ENCODE results near the gene BRI3.

The BRI3 gene

DNA sequence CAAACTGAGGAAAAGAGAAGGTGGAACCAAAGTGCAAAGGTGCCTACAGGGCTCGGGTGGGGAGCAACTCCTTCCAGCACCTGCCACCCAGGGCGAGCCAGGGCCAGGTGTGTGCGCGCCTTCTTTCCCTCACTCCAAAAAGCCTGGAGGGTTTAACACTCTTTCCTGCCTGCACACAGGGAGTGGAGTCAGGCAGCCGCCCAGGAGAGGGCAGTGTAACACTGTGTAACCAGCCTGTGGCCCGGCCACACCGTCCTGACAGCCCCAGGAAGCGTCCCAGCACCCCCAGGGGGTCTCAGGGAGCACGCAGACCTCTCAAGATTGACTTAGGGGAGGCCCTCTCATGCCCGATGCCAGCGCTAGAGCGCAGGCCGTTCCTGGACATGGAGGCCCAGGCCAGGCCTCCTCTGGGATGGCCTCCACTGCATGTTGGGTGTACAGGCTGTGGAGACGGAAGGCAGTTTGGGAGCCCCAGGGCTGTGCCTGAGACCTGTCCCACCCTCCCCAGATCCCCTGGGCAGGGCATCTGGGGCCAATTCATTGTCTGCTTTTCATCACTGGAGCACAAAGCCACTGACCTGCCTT lies 13.4 kb downstream of the BRI3 start:
- Histone ChIP-seq H3K79me2 (ENCODE audit: control insufficient read depth, low read length) (no peaks in the 10 kb centered on the region), H3K9me2 (replicated peaks; ENCODE audit: control insufficient read depth, low read length) (no peaks in the 10 kb centered on the region), H4K20me1 (ENCODE audit: control insufficient read depth, insufficient read depth, low read depth, low read length) (no peaks in the 10 kb centered on the region), H3K27ac (ENCODE audit: low read depth, low read length) (no peak overlapping the region), H3K4me1 (ENCODE audit: control insufficient read depth, low read length) (peaks cover 15% of the 10 kb centered on the region), H3K9me3 (ENCODE audit: control insufficient read depth, insufficient read depth, low read length) (no peaks in the 10 kb centered on the region), H3K4me3 (ENCODE audit: low read length) (no peak overlapping the region), H3K27me3 (ENCODE audit: control insufficient read depth, low read length) (no peaks in the 10 kb centered on the region), H3K36me3 (ENCODE audit: control insufficient read depth, low read length) (0 out of 2 replicates have a peak, but pooled peaks cover 3% of the 10 kb centered on the region), H3F3A (ENCODE audit: control insufficient read depth, insufficient read depth) (no peaks in the 10 kb centered on the region), H3K4me2 (ENCODE audit: low read length) (peak overlapping the region; percentile 42)
- TF ChIP-seq, protein P1, sequence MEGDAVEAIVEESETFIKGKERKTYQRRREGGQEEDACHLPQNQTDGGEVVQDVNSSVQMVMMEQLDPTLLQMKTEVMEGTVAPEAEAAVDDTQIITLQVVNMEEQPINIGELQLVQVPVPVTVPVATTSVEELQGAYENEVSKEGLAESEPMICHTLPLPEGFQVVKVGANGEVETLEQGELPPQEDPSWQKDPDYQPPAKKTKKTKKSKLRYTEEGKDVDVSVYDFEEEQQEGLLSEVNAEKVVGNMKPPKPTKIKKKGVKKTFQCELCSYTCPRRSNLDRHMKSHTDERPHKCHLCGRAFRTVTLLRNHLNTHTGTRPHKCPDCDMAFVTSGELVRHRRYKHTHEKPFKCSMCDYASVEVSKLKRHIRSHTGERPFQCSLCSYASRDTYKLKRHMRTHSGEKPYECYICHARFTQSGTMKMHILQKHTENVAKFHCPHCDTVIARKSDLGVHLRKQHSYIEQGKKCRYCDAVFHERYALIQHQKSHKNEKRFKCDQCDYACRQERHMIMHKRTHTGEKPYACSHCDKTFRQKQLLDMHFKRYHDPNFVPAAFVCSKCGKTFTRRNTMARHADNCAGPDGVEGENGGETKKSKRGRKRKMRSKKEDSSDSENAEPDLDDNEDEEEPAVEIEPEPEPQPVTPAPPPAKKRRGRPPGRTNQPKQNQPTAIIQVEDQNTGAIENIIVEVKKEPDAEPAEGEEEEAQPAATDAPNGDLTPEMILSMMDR (IDR thresholded peaks at IDR 0.05; ENCODE audit: low read depth, low read length, poor library complexity, severe bottlenecking): peak; percentile 98
- no peak for TF ChIP-seq EZH2phosphoT487 (IDR thresholded peaks at IDR 0.05; ENCODE audit: borderline replicate concordance, low read length)

DNA sequence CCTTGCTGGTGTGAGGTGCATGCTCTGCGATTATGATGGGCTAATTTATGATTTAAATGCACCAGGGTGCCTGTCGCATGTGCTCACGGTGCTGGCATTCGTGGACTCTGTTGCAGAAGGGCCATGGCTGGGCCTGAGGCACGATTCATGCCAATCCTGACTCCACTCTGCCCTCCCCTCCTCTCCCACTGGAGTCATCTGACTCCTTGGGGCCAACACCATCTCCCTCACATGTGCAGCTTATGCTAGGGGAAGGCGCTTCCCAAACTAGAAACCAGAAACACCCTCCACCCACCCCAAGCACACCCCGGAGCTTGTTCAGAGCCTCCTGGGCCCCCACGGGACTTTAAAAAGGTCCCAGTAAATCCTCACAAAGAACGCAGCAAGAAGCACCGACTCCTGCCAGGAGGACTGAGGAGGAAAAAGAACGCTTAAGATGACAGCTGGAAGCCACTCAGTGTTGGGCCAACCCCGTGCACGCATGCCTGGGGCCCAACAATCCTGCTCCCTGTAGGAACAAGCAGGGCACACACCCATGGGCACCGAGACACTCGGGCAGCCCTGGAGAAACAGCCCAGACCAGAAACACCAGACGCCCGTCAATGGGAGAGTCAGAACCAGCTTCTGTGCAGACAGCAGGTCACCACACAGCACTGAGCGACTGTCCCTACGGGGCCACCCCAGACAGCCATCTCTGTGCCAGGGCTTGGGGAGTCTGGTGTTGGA lies 14.1 kb downstream of the BRI3 start:
- H3K9me3 ChIP-seq (ENCODE audit: control insufficient read depth, insufficient read depth, low read length): no peaks in the 10 kb centered on the region
- H3K27me3 ChIP-seq (ENCODE audit: control insufficient read depth, low read length): no peaks in the 10 kb centered on the region
- H3K4me2 ChIP-seq (ENCODE audit: low read length): no peak overlapping the region
- peaks cover 15% of the 10 kb centered on the region for H3K4me1 ChIP-seq (ENCODE audit: control insufficient read depth, low read length)
- H3K9me2 ChIP-seq (replicated peaks; ENCODE audit: control insufficient read depth, low read length): no peaks in the 10 kb centered on the region
- no peaks in the 10 kb centered on the region for H4K20me1 ChIP-seq (ENCODE audit: control insufficient read depth, insufficient read depth, low read depth, low read length)
- H3K79me2 ChIP-seq (ENCODE audit: control insufficient read depth, low read length): no peaks in the 10 kb centered on the region
- TF ChIP-seq, protein P1 (IDR thresholded peaks at IDR 0.05; ENCODE audit: low read depth, low read length, poor library complexity, severe bottlenecking): no peak
- TF ChIP-seq EZH2phosphoT487 (IDR thresholded peaks at IDR 0.05; ENCODE audit: borderline replicate concordance, low read length): no peak
- H3K36me3 ChIP-seq (ENCODE audit: control insufficient read depth, low read length): 0 out of 2 replicates have a peak, but pooled peaks cover 3% of the 10 kb centered on the region
- no peak overlapping the region for H3K4me3 ChIP-seq (ENCODE audit: low read length)
- H3K27ac ChIP-seq (ENCODE audit: low read depth, low read length): no peak overlapping the region
- no peaks in the 10 kb centered on the region for H3F3A ChIP-seq (ENCODE audit: control insufficient read depth, insufficient read depth)

- H3F3A ChIP-seq (ENCODE audit: control insufficient read depth, insufficient read depth): no peaks in the 10 kb centered on the region
- no peaks in the 10 kb centered on the region for H3K27me3 ChIP-seq (ENCODE audit: control insufficient read depth, low read length)
- H3K4me3 ChIP-seq (ENCODE audit: low read length): no peak overlapping the region
Observed at GRCh38 chr7:98296833-98297232, 15.3 kb downstream of the BRI3 start.

More at GRCh38 chr7:98296833-98297232, 15.3 kb downstream of the BRI3 start:
- Histone ChIP-seq H3K27ac (ENCODE audit: low read depth, low read length) (no peak overlapping the region), H3K4me1 (ENCODE audit: control insufficient read depth, low read length) (peaks cover 15% of the 10 kb centered on the region), H3K9me2 (replicated peaks; ENCODE audit: control insufficient read depth, low read length) (no peaks in the 10 kb centered on the region), H3K36me3 (ENCODE audit: control insufficient read depth, low read length) (0 out of 2 replicates have a peak, but pooled peaks cover 3% of the 10 kb centered on the region), H4K20me1 (ENCODE audit: control insufficient read depth, insufficient read depth, low read depth, low read length) (no peaks in the 10 kb centered on the region), H3K4me2 (ENCODE audit: low read length) (no peak overlapping the region), H3K79me2 (ENCODE audit: control insufficient read depth, low read length) (no peaks in the 10 kb centered on the region), H3K9me3 (ENCODE audit: control insufficient read depth, insufficient read depth, low read length) (no peaks in the 10 kb centered on the region)
- TF ChIP-seq EZH2phosphoT487 (IDR thresholded peaks at IDR 0.05; ENCODE audit: borderline replicate concordance, low read length): no peak
- TF ChIP-seq, protein P1 (IDR thresholded peaks at IDR 0.05; ENCODE audit: low read depth, low read length, poor library complexity, severe bottlenecking): no peak
